ENCODE measurements around the gene RIPK1.

The RIPK1 gene

DNA sequence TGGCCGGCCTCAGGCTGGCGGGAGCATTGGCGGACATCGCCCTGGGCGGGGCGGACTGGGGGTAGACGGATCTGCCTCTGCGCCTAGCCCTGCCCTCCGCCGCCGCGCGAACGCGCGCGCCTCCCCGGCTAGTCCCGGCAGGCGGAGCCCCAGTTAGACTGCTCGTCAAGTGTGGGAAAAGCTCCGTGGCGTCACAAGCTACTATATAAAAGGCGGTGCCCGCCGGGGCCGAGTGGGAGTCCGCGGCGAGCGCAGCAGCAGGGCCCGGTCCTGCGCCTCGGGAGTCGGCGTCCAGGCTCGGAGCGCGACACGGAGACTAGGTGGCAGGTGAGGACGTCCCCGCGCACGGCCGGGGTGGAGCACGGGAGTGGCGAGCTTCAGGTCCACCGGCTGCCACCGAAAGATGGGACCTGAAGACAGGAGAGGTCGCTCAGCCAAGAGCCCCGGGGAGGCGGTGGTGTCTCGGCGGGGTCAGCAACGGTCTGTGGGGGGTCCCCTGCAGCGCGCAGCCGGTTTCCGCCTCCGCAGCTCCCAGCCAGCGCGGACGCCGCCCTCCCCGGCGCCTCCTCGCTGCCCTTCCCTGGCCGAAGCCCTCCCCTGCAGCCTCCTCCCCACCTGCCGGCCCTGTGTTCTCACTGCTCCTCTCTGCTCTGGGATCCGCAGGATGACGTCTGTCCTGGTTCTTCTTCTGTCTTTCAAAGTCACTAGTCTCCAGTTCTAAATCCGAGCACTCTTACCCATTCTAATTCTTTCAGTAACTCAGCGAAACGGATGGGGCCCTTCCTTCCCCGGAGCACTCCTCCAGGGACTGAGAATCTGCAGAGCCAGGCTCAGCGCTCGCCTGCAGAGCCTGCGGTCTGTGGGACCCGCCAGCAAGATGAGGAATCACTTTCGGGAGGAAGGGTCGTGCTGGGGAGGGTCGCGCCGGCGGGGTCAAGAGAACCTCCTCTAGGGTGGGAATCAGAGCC, 4.3 kb upstream of the RIPK1 start:
- peak overlapping the region; percentile 24 to 82; a peak in 3 of 4 replicates for H3K4me3 ChIP-seq (ENCODE audit: low read depth in 1 of 2, low read length in 2 of 2)
- H3K4me1 ChIP-seq (ENCODE audit: insufficient read depth, low read length), result peaks cover 21% of the 10 kb centered on the region
- H3K9me3 ChIP-seq (ENCODE audit: insufficient read depth, low read length, severe bottlenecking), result no peaks in the 10 kb centered on the region
- H3K27me3 ChIP-seq (ENCODE audit: insufficient read depth, low read length, poor library complexity), result no peaks in the 10 kb centered on the region
- H2AFZ ChIP-seq (ENCODE audit: low read depth, low read length), result peak overlapping the region; percentile 81
- H3K79me2 ChIP-seq (ENCODE audit: insufficient read depth, low read length), result peaks cover 4% of the 10 kb centered on the region
- H3K27ac ChIP-seq (ENCODE audit: low read length), result peak overlapping the region; percentile 27; the same call in 1 of the 2 replicates
- ATAC-seq (ENCODE audit: insufficient read depth, low read depth), result peak; percentile 77
- peak; percentile 84 for DNase-seq
- H3K9ac ChIP-seq (ENCODE audit: low read depth, low read length), result peak overlapping the region; percentile 63
- no peak for TF ChIP-seq EZH2 (IDR thresholded peaks at IDR 0.05; ENCODE audit: borderline replicate concordance, low read depth, low read length, severe bottlenecking)
- TF ChIP-seq, protein P1, sequence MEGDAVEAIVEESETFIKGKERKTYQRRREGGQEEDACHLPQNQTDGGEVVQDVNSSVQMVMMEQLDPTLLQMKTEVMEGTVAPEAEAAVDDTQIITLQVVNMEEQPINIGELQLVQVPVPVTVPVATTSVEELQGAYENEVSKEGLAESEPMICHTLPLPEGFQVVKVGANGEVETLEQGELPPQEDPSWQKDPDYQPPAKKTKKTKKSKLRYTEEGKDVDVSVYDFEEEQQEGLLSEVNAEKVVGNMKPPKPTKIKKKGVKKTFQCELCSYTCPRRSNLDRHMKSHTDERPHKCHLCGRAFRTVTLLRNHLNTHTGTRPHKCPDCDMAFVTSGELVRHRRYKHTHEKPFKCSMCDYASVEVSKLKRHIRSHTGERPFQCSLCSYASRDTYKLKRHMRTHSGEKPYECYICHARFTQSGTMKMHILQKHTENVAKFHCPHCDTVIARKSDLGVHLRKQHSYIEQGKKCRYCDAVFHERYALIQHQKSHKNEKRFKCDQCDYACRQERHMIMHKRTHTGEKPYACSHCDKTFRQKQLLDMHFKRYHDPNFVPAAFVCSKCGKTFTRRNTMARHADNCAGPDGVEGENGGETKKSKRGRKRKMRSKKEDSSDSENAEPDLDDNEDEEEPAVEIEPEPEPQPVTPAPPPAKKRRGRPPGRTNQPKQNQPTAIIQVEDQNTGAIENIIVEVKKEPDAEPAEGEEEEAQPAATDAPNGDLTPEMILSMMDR (IDR thresholded peaks at IDR 0.05; ENCODE audit: borderline replicate concordance, extremely low read depth, low read length, poor library complexity, severe bottlenecking), result no peak
- no peaks in the 10 kb centered on the region for H4K20me1 ChIP-seq (ENCODE audit: insufficient read depth, low read length)
- H3K4me2 ChIP-seq (ENCODE audit: insufficient read depth, low read length), result peak overlapping the region; percentile 89
- H3K36me3 ChIP-seq (ENCODE audit: insufficient read depth, low read length), result no peaks in the 10 kb centered on the region

DNA sequence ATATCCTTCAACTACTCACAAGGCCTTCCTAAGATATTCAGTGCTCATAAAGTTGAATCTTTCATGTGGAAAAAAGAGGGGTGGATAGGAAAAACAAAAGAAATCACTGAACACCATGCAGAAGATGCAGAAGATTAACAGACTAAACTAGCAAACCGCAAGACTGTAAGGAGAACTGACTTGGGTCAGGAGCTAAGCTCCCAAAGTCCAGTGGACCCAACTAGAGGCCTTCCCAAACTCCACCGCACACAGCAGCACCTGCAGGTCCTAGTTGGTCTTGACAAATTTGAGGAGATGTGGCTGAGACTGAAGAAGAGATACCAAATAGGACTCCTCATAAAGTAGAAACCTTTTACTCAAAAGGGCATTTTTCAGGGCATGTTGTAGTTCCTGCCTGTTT, 3.3 kb downstream of the RIPK1 start:
- no peak overlapping the region for H2AFZ ChIP-seq (ENCODE audit: low read depth, low read length)
- no peak overlapping the region for H3K4me2 ChIP-seq (ENCODE audit: insufficient read depth, low read length)
- peaks cover 75% of the 10 kb centered on the region for H3K79me2 ChIP-seq (ENCODE audit: insufficient read depth, low read length)
- H3K9ac ChIP-seq (ENCODE audit: low read depth, low read length), result no peak overlapping the region
- no peak for DNase-seq
- H3K4me3 ChIP-seq (ENCODE audit: low read depth in 1 of 2, low read length in 2 of 2), result no peak overlapping the region
- H3K27me3 ChIP-seq (ENCODE audit: insufficient read depth, low read length, poor library complexity), result no peaks in the 10 kb centered on the region
- ATAC-seq (ENCODE audit: insufficient read depth, low read depth), result no peak
- TF ChIP-seq EZH2 (IDR thresholded peaks at IDR 0.05; ENCODE audit: borderline replicate concordance, low read depth, low read length, severe bottlenecking), result no peak
- TF ChIP-seq, protein P1 (IDR thresholded peaks at IDR 0.05; ENCODE audit: borderline replicate concordance, extremely low read depth, low read length, poor library complexity, severe bottlenecking), result no peak
- H3K27ac ChIP-seq (ENCODE audit: low read length), result no peak overlapping the region
- peaks cover 7% of the 10 kb centered on the region; the same call in 1 of the 2 replicates for H4K20me1 ChIP-seq (ENCODE audit: insufficient read depth, low read length)
- H3K4me1 ChIP-seq (ENCODE audit: insufficient read depth, low read length), result peaks cover 51% of the 10 kb centered on the region
- no peaks in the 10 kb centered on the region for H3K9me3 ChIP-seq (ENCODE audit: insufficient read depth, low read length, severe bottlenecking)
- 0 out of 2 replicates have a peak, but pooled peaks cover 4% of the 10 kb centered on the region for H3K36me3 ChIP-seq (ENCODE audit: insufficient read depth, low read length)

DNA sequence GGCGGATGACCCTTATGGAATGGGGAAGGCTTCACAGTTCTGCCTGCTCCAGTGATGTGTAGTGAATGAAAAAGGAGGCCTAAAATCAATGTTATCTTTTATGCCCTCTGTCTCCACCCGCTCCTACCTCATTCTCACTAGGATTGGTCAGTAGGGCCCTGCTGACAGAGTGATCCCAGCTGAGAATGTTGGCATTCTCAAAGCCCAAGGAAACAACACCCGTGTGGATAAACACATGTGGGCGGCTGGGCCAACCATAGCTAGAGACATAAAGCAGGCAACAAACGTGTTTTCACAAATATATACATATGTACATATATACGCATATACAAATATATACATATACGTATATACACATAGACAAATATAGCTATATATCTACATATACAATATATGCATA, 4.5 kb downstream of the RIPK1 start:
- Histone ChIP-seq H3K9me3 (ENCODE audit: insufficient read depth, low read length, severe bottlenecking) (no peaks in the 10 kb centered on the region), H3K36me3 (ENCODE audit: insufficient read depth, low read length) (peaks cover 15% of the 10 kb centered on the region), H3K79me2 (ENCODE audit: insufficient read depth, low read length) (peaks cover 85% of the 10 kb centered on the region), H3K27me3 (ENCODE audit: insufficient read depth, low read length, poor library complexity) (no peaks in the 10 kb centered on the region), H4K20me1 (ENCODE audit: insufficient read depth, low read length) (peaks cover 10% of the 10 kb centered on the region; the same call in 1 of the 2 replicates), H3K9ac (ENCODE audit: low read depth, low read length) (no peak overlapping the region), H3K4me1 (ENCODE audit: insufficient read depth, low read length) (peaks cover 43% of the 10 kb centered on the region), H3K27ac (ENCODE audit: low read length) (no peak overlapping the region), H3K4me3 (ENCODE audit: low read depth in 1 of 2, low read length in 2 of 2) (no peak overlapping the region), H2AFZ (ENCODE audit: low read depth, low read length) (no peak overlapping the region), H3K4me2 (ENCODE audit: insufficient read depth, low read length) (no peak overlapping the region)
- TF ChIP-seq, protein P1 (IDR thresholded peaks at IDR 0.05; ENCODE audit: borderline replicate concordance, extremely low read depth, low read length, poor library complexity, severe bottlenecking), result no peak
- TF ChIP-seq EZH2 (IDR thresholded peaks at IDR 0.05; ENCODE audit: borderline replicate concordance, low read depth, low read length, severe bottlenecking), result no peak
- no peak for ATAC-seq (ENCODE audit: insufficient read depth, low read depth)
- no peak for DNase-seq
